CD8-positive, alpha-beta memory T cell (primary cell): ENCODE results near the gene SOX6. TPM values are rescaled to one million over a fixed set of nuclear protein-coding genes. Genes with fewer than 3 reads are reported as not detected.

ENCODE experiments used
- CTCF ChIA-PET: fragments of 350-600 bp; sonication (Branson Sonifier 250); formaldehyde crosslinking; loops from one replicate; lab custom pipeline; 2021; ENCODE audit warnings: antibody characterized with exemption; lab: Charles Lee
- POLR2A ChIA-PET: fragments of 350-600 bp; sonication (Branson Sonifier 250); formaldehyde crosslinking; loops from one replicate; lab custom pipeline; 2021; ENCODE audit warnings: antibody characterized with exemption; lab: Charles Lee
- DNase-seq, 5 donors: peaks; one replicate each; pipeline versions ENCODE4 v3.0.0 to v3.0.0-alpha.2; 2020 to 2022; ENCODE audit warnings: mixed read lengths in 1 of 5
- H3K27ac ChIP-seq: one replicate; pipeline ENCODE4 v1.7.0; 2013; ENCODE audit warnings: low read depth, mild to moderate bottlenecking, low read length, moderate library complexity
- H3K27me3 ChIP-seq: 2 replicates; pipeline ENCODE4 v1.7.0; 2013; ENCODE audit warnings: low read length, mild to moderate bottlenecking; ENCODE audit not compliant: insufficient read depth, poor library complexity, severe bottlenecking
- H3K36me3 ChIP-seq: 2 replicates; pipeline ENCODE4 v1.7.0; 2013; ENCODE audit warnings: mild to moderate bottlenecking, low read length, moderate library complexity; ENCODE audit not compliant: insufficient read depth
- H3K4me1 ChIP-seq: 2 replicates; pipeline ENCODE4 v1.7.0; 2013; ENCODE audit warnings: mild to moderate bottlenecking, low read length, moderate library complexity; ENCODE audit not compliant: insufficient read depth
- H3K4me3 ChIP-seq: 2 replicates; pipeline ENCODE4 v1.7.0; 2013; ENCODE audit warnings: mild to moderate bottlenecking, low read length
- H3K9me3 ChIP-seq: 2 replicates; pipeline ENCODE4 v1.7.0; 2013; ENCODE audit warnings: mild to moderate bottlenecking, low read length
- H3K27ac Mint-ChIP-seq, 8 donors: one replicate each; pipeline ENCODE4 v1.8.0; 2020 to 2021; ENCODE audit warnings: mixed read lengths in 8 of 8, mild to moderate bottlenecking in 6 of 8, inconsistent platforms in 3 of 8, moderate library complexity in 3 of 8
- H3K27me3 Mint-ChIP-seq, 2 donors: one replicate each; pipeline ENCODE4 v1.8.0; 2020 to 2021; ENCODE audit warnings: mixed read lengths in 2 of 2, mild to moderate bottlenecking in 1 of 2, moderate library complexity in 1 of 2
- H3K36me3 Mint-ChIP-seq, 3 donors: one replicate each; pipeline ENCODE4 v1.8.0; 2020 to 2021; ENCODE audit warnings: mixed read lengths in 3 of 3, inconsistent platforms in 1 of 3, mild to moderate bottlenecking in 1 of 3
- H3K4me1 Mint-ChIP-seq, 3 donors: one replicate each; pipeline ENCODE4 v1.8.0; 2020 to 2021; ENCODE audit warnings: mixed read lengths in 3 of 3, inconsistent platforms in 1 of 3, mild to moderate bottlenecking in 1 of 3
- H3K4me3 Mint-ChIP-seq, 7 donors: one replicate each; pipeline ENCODE4 v1.8.0; 2020 to 2021; ENCODE audit warnings: mixed read lengths in 7 of 7, mild to moderate bottlenecking in 6 of 7, moderate library complexity in 4 of 7, inconsistent platforms in 2 of 7
- H3K9me3 Mint-ChIP-seq, 5 donors: one replicate each; pipeline ENCODE4 v1.8.0; 2020 to 2022; ENCODE audit warnings: mixed read lengths in 5 of 5, mild to moderate bottlenecking in 3 of 5, moderate library complexity in 2 of 5, inconsistent platforms in 1 of 5
- polyA plus RNA-seq: library from polyadenylated mRNA; unstranded; fragments of 300-500 nt; fragmentation: Illumina TruSeq; gene quantifications from one replicate; pipeline ENCODE4 v1.2.3, GENCODE V29; 2021
- total RNA-seq, 2 experiments: library from RNA; stranded (reverse); gene quantifications; one replicate each; pipeline ENCODE4 v1.2.3, GENCODE V29; 2021

SOX6 gene
- total and polyA plus RNA-seq, 3 experiments from 2014 or later = not detected

- Mint-ChIP-seq H3K27me3 (peaks cover 0 to 6% of the 10 kb centered on the region in 2 donors), H3K4me3 (no peak overlapping the region), H3K27ac (no peak overlapping the region), H3K36me3 (no peaks in the 10 kb centered on the region), H3K4me1 (no peaks in the 10 kb centered on the region), H3K9me3 (peaks cover 0 to 7% (median 3%) of the 10 kb centered on the region in 5 donors)
- Histone ChIP-seq H3K27ac (no peak overlapping the region), H3K4me1 (no peaks in the 10 kb centered on the region), H3K4me3 (no peak overlapping the region), H3K27me3 (no peaks in the 10 kb centered on the region), H3K9me3 (no peaks in the 10 kb centered on the region), H3K36me3 (no peaks in the 10 kb centered on the region)
- ChIA-PET POLR2A (no interaction called here), CTCF (no interaction called here)
- DNase-seq = no peak
Observed at GRCh38 chr11:15940462-15941205, 415.7 kb downstream of the SOX6 start.

- POLR2A ChIA-PET = no interaction called here
- Mint-ChIP-seq H3K36me3 (no peaks in the 10 kb centered on the region), H3K4me3 (no peak overlapping the region), H3K9me3 (peaks cover 0 to 7% (median 5%) of the 10 kb centered on the region in 5 donors), H3K27me3 (peaks cover 0 to 6% of the 10 kb centered on the region in 2 donors), H3K27ac (no peak overlapping the region), H3K4me1 (no peaks in the 10 kb centered on the region)
- Histone ChIP-seq H3K4me3 (no peak overlapping the region), H3K27me3 (no peaks in the 10 kb centered on the region), H3K9me3 (no peaks in the 10 kb centered on the region), H3K36me3 (no peaks in the 10 kb centered on the region), H3K27ac (no peak overlapping the region), H3K4me1 (no peaks in the 10 kb centered on the region)
- CTCF ChIA-PET = no interaction called here
- no peak for DNase-seq
Observed at GRCh38 chr11:15938983-15939382, 417.4 kb downstream of the SOX6 start.

GRCh38 chr11:15938121-15938611 is 418.2 kb downstream of the SOX6 start:
- H3K27ac Mint-ChIP-seq = no peak overlapping the region
- no peak for DNase-seq
- POLR2A ChIA-PET = no interaction called here

GRCh38 chr11:15937601-15938120 is 418.7 kb downstream of the SOX6 start:
- Histone ChIP-seq H3K9me3 (no peaks in the 10 kb centered on the region), H3K27me3 (no peaks in the 10 kb centered on the region), H3K4me3 (no peak overlapping the region), H3K4me1 (no peaks in the 10 kb centered on the region), H3K27ac (no peak overlapping the region), H3K36me3 (no peaks in the 10 kb centered on the region)
- Mint-ChIP-seq H3K36me3 (no peaks in the 10 kb centered on the region), H3K4me1 (no peaks in the 10 kb centered on the region), H3K27ac (no peak overlapping the region), H3K4me3 (no peak overlapping the region), H3K9me3 (peaks cover 0 to 7% (median 2%) of the 10 kb centered on the region in 5 donors), H3K27me3 (peaks cover 0 to 3% of the 10 kb centered on the region in 2 donors)
- ChIA-PET POLR2A (no interaction called here), CTCF (no interaction called here)
- DNase-seq = no peak

More at GRCh38 chr11:15938121-15938611, 418.2 kb downstream of the SOX6 start:
- Histone ChIP-seq H3K27me3 (no peaks in the 10 kb centered on the region), H3K9me3 (no peaks in the 10 kb centered on the region), H3K4me1 (no peaks in the 10 kb centered on the region), H3K4me3 (no peak overlapping the region), H3K27ac (no peak overlapping the region), H3K36me3 (no peaks in the 10 kb centered on the region)
- Mint-ChIP-seq H3K9me3 (peaks cover 0 to 7% (median 2%) of the 10 kb centered on the region in 5 donors), H3K36me3 (no peaks in the 10 kb centered on the region), H3K27me3 (peaks cover 0 to 3% of the 10 kb centered on the region in 2 donors), H3K4me3 (no peak overlapping the region), H3K4me1 (no peaks in the 10 kb centered on the region)
- CTCF ChIA-PET = no interaction called here

GRCh38 chr11:15936011-15936410 is 420.3 kb downstream of the SOX6 start:
- H3K4me1 ChIP-seq = no peaks in the 10 kb centered on the region
- ChIA-PET POLR2A (no interaction called here), CTCF (no interaction called here)
- peaks cover 0 to 8% (median 2%) of the 10 kb centered on the region in 5 donors for H3K9me3 Mint-ChIP-seq
- H3K36me3 Mint-ChIP-seq = no peaks in the 10 kb centered on the region
- no peak overlapping the region for H3K27ac ChIP-seq
- H3K27me3 ChIP-seq = no peaks in the 10 kb centered on the region
- H3K4me3 ChIP-seq = no peak overlapping the region
- H3K9me3 ChIP-seq = no peaks in the 10 kb centered on the region
- peaks cover 0 to 3% of the 10 kb centered on the region in 2 donors for H3K27me3 Mint-ChIP-seq
- no peak for DNase-seq
- no peaks in the 10 kb centered on the region for H3K36me3 ChIP-seq
- no peak overlapping the region for H3K27ac Mint-ChIP-seq
- no peaks in the 10 kb centered on the region for H3K4me1 Mint-ChIP-seq
- H3K4me3 Mint-ChIP-seq = no peak overlapping the region

- Histone ChIP-seq H3K36me3 (no peaks in the 10 kb centered on the region), H3K4me1 (no peaks in the 10 kb centered on the region), H3K27ac (no peak overlapping the region), H3K9me3 (no peaks in the 10 kb centered on the region), H3K4me3 (no peak overlapping the region), H3K27me3 (no peaks in the 10 kb centered on the region)
- no peak for DNase-seq
- Mint-ChIP-seq H3K27ac (no peak overlapping the region), H3K4me3 (no peak overlapping the region), H3K27me3 (peaks cover 0 to 3% of the 10 kb centered on the region in 2 donors), H3K4me1 (no peaks in the 10 kb centered on the region), H3K36me3 (no peaks in the 10 kb centered on the region), H3K9me3 (peaks cover 3 to 13% (median 6%) of the 10 kb centered on the region in 5 donors)
- ChIA-PET POLR2A (no interaction called here), CTCF (no interaction called here)
Observed at GRCh38 chr11:15935373-15935772, 421.0 kb downstream of the SOX6 start.

- no peak for DNase-seq
- no peak overlapping the region for H3K4me3 ChIP-seq
- no peaks in the 10 kb centered on the region for H3K36me3 ChIP-seq
- CTCF ChIA-PET = no interaction called here
- Mint-ChIP-seq H3K4me3 (no peak overlapping the region), H3K36me3 (no peaks in the 10 kb centered on the region), H3K4me1 (no peaks in the 10 kb centered on the region), H3K27me3 (no peaks in the 10 kb centered on the region), H3K9me3 (peaks cover 3 to 13% (median 5%) of the 10 kb centered on the region in 5 donors), H3K27ac (no peak overlapping the region)
- no peaks in the 10 kb centered on the region for H3K9me3 ChIP-seq
- H3K4me1 ChIP-seq = no peaks in the 10 kb centered on the region
- H3K27ac ChIP-seq = no peak overlapping the region
- H3K27me3 ChIP-seq = no peaks in the 10 kb centered on the region
- POLR2A ChIA-PET = no interaction called here
Observed at GRCh38 chr11:15933886-15934625, 422.3 kb downstream of the SOX6 start.

- Mint-ChIP-seq H3K27me3 (no peaks in the 10 kb centered on the region), H3K27ac (no peak overlapping the region), H3K36me3 (no peaks in the 10 kb centered on the region), H3K9me3 (peaks cover 3 to 13% (median 8%) of the 10 kb centered on the region in 5 donors), H3K4me1 (no peaks in the 10 kb centered on the region), H3K4me3 (no peak overlapping the region)
- Histone ChIP-seq H3K36me3 (no peaks in the 10 kb centered on the region), H3K27ac (no peak overlapping the region), H3K27me3 (no peaks in the 10 kb centered on the region), H3K4me3 (no peak overlapping the region), H3K9me3 (no peaks in the 10 kb centered on the region), H3K4me1 (no peaks in the 10 kb centered on the region)
- POLR2A ChIA-PET = no interaction called here
- CTCF ChIA-PET = no interaction called here
- DNase-seq = no peak
Observed at GRCh38 chr11:15932417-15932816, 423.9 kb downstream of the SOX6 start.
